ENCODE results near the gene ALAS2.

Gene ALAS2

DNA sequence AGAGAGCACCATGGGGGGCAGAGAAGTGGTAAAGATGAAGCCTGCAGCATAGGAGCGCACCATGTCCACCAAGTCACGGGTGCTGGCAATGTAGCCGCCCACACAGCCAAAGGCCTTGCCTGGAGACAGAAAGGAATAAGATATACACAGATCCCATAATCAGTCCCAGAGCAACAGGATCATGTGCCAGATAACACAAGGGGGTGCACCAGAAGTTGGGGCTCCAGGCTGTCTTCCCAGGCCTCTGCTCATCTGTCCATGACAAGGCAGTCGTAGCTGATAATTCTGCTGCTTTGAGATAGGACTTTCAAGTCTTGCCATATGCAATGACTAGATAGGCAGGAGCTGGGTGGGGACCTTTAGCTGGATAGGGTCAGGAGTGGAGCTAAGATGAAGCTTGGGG, 15.9 kb downstream of the ALAS2 start:
- TF ChIP-seq POLR2AphosphoS5 (IDR thresholded peaks at IDR 0.05; ENCODE audit: low read depth) (no peak), GABPA (IDR thresholded peaks at IDR 0.05; ENCODE audit: low read depth) (no peak), SPI1 (IDR thresholded peaks at IDR 0.05; ENCODE audit: borderline replicate concordance, low read depth) (no peak), REST (IDR thresholded peaks at IDR 0.05; ENCODE audit: insufficient replicate concordance, low read depth) (no peak)
- TF ChIP-seq, protein P1, sequence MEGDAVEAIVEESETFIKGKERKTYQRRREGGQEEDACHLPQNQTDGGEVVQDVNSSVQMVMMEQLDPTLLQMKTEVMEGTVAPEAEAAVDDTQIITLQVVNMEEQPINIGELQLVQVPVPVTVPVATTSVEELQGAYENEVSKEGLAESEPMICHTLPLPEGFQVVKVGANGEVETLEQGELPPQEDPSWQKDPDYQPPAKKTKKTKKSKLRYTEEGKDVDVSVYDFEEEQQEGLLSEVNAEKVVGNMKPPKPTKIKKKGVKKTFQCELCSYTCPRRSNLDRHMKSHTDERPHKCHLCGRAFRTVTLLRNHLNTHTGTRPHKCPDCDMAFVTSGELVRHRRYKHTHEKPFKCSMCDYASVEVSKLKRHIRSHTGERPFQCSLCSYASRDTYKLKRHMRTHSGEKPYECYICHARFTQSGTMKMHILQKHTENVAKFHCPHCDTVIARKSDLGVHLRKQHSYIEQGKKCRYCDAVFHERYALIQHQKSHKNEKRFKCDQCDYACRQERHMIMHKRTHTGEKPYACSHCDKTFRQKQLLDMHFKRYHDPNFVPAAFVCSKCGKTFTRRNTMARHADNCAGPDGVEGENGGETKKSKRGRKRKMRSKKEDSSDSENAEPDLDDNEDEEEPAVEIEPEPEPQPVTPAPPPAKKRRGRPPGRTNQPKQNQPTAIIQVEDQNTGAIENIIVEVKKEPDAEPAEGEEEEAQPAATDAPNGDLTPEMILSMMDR (IDR thresholded peaks at IDR 0.05; ENCODE audit: insufficient read depth, low read length) = no peak
- H3K4me3 ChIP-seq (replicated peaks; ENCODE audit: insufficient read depth, low read length) = no peak overlapping the region
- no peak overlapping the region for H3K27ac ChIP-seq (replicated peaks)

DNA sequence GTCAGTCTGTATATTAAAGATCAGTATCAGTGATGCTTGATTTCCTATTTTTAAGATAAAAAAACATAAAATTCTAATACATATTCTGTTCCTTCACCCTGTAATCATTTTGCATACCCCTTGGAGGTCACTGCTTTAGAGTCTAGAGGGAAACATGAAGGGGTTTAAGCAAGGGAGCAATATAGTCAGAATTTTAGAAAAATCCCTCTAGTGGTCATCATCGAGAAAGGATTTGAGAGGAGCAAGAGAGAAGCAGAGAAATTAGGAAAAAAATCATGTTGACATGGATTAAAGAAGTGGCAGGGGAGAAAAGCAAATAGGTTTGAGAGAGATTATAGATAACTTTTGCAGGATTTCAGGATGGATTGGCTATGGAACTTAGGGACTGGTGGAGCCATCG, 19.5 kb downstream of the ALAS2 start:
- TF ChIP-seq REST (IDR thresholded peaks at IDR 0.05; ENCODE audit: insufficient replicate concordance, low read depth) (no peak), GABPA (IDR thresholded peaks at IDR 0.05; ENCODE audit: low read depth) (no peak)
- H3K4me3 ChIP-seq (replicated peaks; ENCODE audit: insufficient read depth, low read length) = no peak overlapping the region
- H3K27me3 ChIP-seq (ENCODE audit: insufficient read depth, poor library complexity, severe bottlenecking) = no peaks in the 10 kb centered on the region
- H3K27ac ChIP-seq (replicated peaks) = no peak overlapping the region
- no peak for DNase-seq (ENCODE audit: low read depth in 1 of 2, low spot score in 1 of 2)

More for the DNA sequence above, 15.9 kb downstream of the ALAS2 start:
- no peak for DNase-seq (ENCODE audit: low read depth in 1 of 2, low spot score in 1 of 2)
- H3K27me3 ChIP-seq (ENCODE audit: insufficient read depth, poor library complexity, severe bottlenecking) = no peaks in the 10 kb centered on the region

GRCh38 chrX:55008571-55009358, 22.0 kb downstream of the ALAS2 start:
- H3K27me3 ChIP-seq (ENCODE audit: insufficient read depth, poor library complexity, severe bottlenecking) = no peaks in the 10 kb centered on the region
- H3K4me3 ChIP-seq (replicated peaks; ENCODE audit: insufficient read depth, low read length) = no peak overlapping the region
- H3K27ac ChIP-seq (replicated peaks) = no peak overlapping the region
- peak in 1 of 2 experiments; percentile 24 for DNase-seq (ENCODE audit: low read depth in 1 of 2, low spot score in 1 of 2)
- TF ChIP-seq SPI1 (IDR thresholded peaks at IDR 0.05; ENCODE audit: borderline replicate concordance, low read depth) (no peak), REST (IDR thresholded peaks at IDR 0.05; ENCODE audit: insufficient replicate concordance, low read depth) (no peak), GABPA (IDR thresholded peaks at IDR 0.05; ENCODE audit: low read depth) (no peak), POLR2AphosphoS5 (IDR thresholded peaks at IDR 0.05; ENCODE audit: low read depth) (no peak; the same call in 1 of the 2 replicates)
- TF ChIP-seq, protein P1 (IDR thresholded peaks at IDR 0.05; ENCODE audit: insufficient read depth, low read length) = no peak
